GM19043 (cell line): ENCODE measurements around the gene EFHD2.
"Not testable (repeated sequence)": the region's sequence is repeated elsewhere in the genome, so short reads cannot be mapped to it uniquely, and the experiment has no call there.

ENCODE experiments used
- ATAC-seq: cut with Tn5 transposase; IDR thresholded peaks from one replicate; pipeline ENCODE4 v1.9.1; 2021; ENCODE audit warnings: low read depth; ENCODE audit not compliant: unreplicated experiment

Gene EFHD2

GRCh38 chr1:15386164-15386749, 23.4 kb upstream of the EFHD2 start:
- ATAC-seq: no peak

GRCh38 chr1:15388201-15388880, 21.3 kb upstream of the EFHD2 start:
- no peak for ATAC-seq

GRCh38 chr1:15389828-15390227, 19.9 kb upstream of the EFHD2 start:
- ATAC-seq: not testable (repeated sequence)

- ATAC-seq: no peak
These were observed 19.0 kb upstream of the EFHD2 start for GRCh38 chr1:15390667-15391066.

GRCh38 chr1:15391366-15391765, 18.3 kb upstream of the EFHD2 start:
- ATAC-seq: no peak

GRCh38 chr1:15393475-15394257, 16.0 kb upstream of the EFHD2 start:
- no peak for ATAC-seq

- ATAC-seq: no peak
These were observed 15.4 kb upstream of the EFHD2 start for GRCh38 chr1:15394258-15394690.

GRCh38 chr1:15397236-15397635, 12.5 kb upstream of the EFHD2 start:
- ATAC-seq: no peak

GRCh38 chr1:15399710-15400109, 10.0 kb upstream of the EFHD2 start:
- no peak for ATAC-seq

GRCh38 chr1:15400627-15401026, 9.1 kb upstream of the EFHD2 start:
- ATAC-seq: no peak

GRCh38 chr1:15401391-15402055, 8.2 kb upstream of the EFHD2 start:
- no peak for ATAC-seq

- no peak for ATAC-seq
These were observed 6.8 kb upstream of the EFHD2 start for GRCh38 chr1:15402809-15403450.

GRCh38 chr1:15403962-15404580, 5.6 kb upstream of the EFHD2 start:
- ATAC-seq: no peak

GRCh38 chr1:15405106-15405850, 4.4 kb upstream of the EFHD2 start:
- ATAC-seq: no peak

- no peak for ATAC-seq
These were observed 2.8 kb upstream of the EFHD2 start for GRCh38 chr1:15406614-15407559.

GRCh38 chr1:15407580-15407979, 2.1 kb upstream of the EFHD2 start:
- no peak for ATAC-seq

GRCh38 chr1:15408890-15409387, 749 bp upstream of the EFHD2 start:
- ATAC-seq: no peak

- ATAC-seq: no peak
These were observed 665 bp downstream of the EFHD2 start for GRCh38 chr1:15410223-15410883.
